ENCODE data around the gene WIPF2.

WIPF2 gene

GRCh38 chr17:40178021-40178601, 41.0 kb upstream of the WIPF2 start:
- Histone ChIP-seq H3K27me3 (ENCODE audit: control insufficient read depth in 1 of 2, insufficient read depth in 2 of 2, low read length in 2 of 2) (no peaks in the 10 kb centered on the region), H3K36me3 (ENCODE audit: control insufficient read depth in 1 of 2, insufficient read depth in 2 of 2, low read length in 2 of 2) (peaks cover 2 to 3% of the 10 kb centered on the region in 2 donors), H3K4me1 (ENCODE audit: control insufficient read depth in 1 of 2, insufficient read depth in 2 of 2, low read length in 2 of 2) (peaks cover 27% of the 10 kb centered on the region in 2 donors), H3K9ac (ENCODE audit: low read depth in 1 of 2, low read length in 2 of 2) (peak overlapping the region; percentile 88 to 95), H3K27ac (ENCODE audit: low read depth, low read length) (peak overlapping the region; percentile 75), H3K9me3 (ENCODE audit: control insufficient read depth in 1 of 2, low read length in 2 of 2) (no peaks in the 10 kb centered on the region), H3K4me3 (ENCODE audit: low read depth in 1 of 2, low read length in 2 of 2) (peak overlapping the region; percentile 75 to 88)

DNA sequence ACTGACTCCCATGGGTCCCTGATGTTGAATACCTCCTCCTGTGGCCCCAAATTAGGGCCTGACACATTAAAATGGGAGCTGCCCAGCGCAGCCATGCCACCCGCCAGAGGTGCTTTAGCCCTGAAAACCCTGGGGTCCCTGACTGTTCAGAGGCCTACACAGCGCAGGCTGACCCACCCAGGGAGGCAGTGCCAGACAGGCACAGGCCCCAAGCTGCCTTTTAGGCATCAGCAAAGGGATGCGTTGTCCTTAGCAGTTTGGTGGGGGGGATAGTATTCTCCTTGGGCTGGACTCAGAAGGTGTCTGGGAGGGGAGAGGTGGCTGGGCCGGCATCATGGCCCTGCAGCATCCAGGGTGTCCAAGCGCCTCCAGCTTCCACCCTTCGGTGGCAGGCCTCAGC, 40.4 kb upstream of the WIPF2 start:
- no peaks in the 10 kb centered on the region for H3K9me3 ChIP-seq (ENCODE audit: control insufficient read depth in 1 of 2, low read length in 2 of 2)
- peaks cover 27% of the 10 kb centered on the region in 2 donors for H3K4me1 ChIP-seq (ENCODE audit: control insufficient read depth in 1 of 2, insufficient read depth in 2 of 2, low read length in 2 of 2)
- H3K27ac ChIP-seq (ENCODE audit: low read depth, low read length): peak overlapping the region; percentile 75
- peak overlapping the region; percentile 75 to 88 for H3K4me3 ChIP-seq (ENCODE audit: low read depth in 1 of 2, low read length in 2 of 2)
- H3K36me3 ChIP-seq (ENCODE audit: control insufficient read depth in 1 of 2, insufficient read depth in 2 of 2, low read length in 2 of 2): peaks cover 0 to 3% of the 10 kb centered on the region in 2 donors
- H3K27me3 ChIP-seq (ENCODE audit: control insufficient read depth in 1 of 2, insufficient read depth in 2 of 2, low read length in 2 of 2): no peaks in the 10 kb centered on the region
- peak overlapping the region; percentile 88 to 95 for H3K9ac ChIP-seq (ENCODE audit: low read depth in 1 of 2, low read length in 2 of 2)

DNA sequence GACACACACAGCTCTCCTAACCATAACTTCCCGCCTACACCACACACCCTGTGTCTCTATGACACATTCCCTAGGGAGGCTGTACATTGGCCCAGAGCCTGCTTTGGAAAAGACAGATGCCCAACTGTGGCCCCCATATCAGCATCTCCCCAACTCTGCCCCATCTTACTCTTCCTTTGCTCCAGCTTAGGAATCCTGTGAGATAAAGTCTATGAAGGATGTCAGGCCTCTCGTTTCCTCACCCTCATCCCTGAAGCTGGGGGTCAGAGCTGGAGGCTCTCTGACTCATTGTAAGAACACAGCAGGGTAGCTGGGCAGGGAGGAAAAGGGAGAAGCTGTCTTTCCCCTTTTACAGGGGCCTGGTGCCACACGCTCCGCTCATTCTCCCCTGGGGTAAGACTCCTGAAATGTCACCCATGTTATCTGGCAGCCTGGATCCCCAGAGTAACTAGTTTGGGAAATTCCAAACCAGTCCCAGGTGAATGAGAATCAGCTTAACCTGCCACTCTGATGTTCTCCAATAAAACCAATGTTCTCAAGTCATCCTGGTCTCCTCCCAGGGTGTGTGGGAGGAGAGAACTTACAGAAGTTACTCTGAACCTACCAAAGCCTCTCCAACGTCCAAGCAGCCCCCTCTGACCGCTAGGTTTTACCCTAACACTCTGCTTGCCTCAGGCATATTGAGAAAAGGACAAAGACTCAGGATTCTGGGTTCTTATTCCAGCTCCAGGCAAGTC, 39.0 kb upstream of the WIPF2 start:
- H3K27ac ChIP-seq (ENCODE audit: low read depth, low read length): peak overlapping the region; percentile 84

GRCh38 chr17:40180694-40181093, 38.4 kb upstream of the WIPF2 start:
- H3K4me3 ChIP-seq (ENCODE audit: low read depth in 1 of 2, low read length in 2 of 2): peak overlapping the region; percentile 47 to 48
- peaks cover 35 to 39% of the 10 kb centered on the region in 2 donors for H3K4me1 ChIP-seq (ENCODE audit: control insufficient read depth in 1 of 2, insufficient read depth in 2 of 2, low read length in 2 of 2)
- peak overlapping the region; percentile 57 to 88 for H3K9ac ChIP-seq (ENCODE audit: low read depth in 1 of 2, low read length in 2 of 2)
- H3K9me3 ChIP-seq (ENCODE audit: control insufficient read depth in 1 of 2, low read length in 2 of 2): no peaks in the 10 kb centered on the region
- peak overlapping the region; percentile 84 for H3K27ac ChIP-seq (ENCODE audit: low read depth, low read length)
- no peaks in the 10 kb centered on the region for H3K27me3 ChIP-seq (ENCODE audit: control insufficient read depth in 1 of 2, insufficient read depth in 2 of 2, low read length in 2 of 2)
- H3K36me3 ChIP-seq (ENCODE audit: control insufficient read depth in 1 of 2, insufficient read depth in 2 of 2, low read length in 2 of 2): no peaks in the 10 kb centered on the region

More for the DNA sequence above, 39.0 kb upstream of the WIPF2 start:
- Histone ChIP-seq H3K9ac (ENCODE audit: low read depth in 1 of 2, low read length in 2 of 2) (peak overlapping the region; percentile 57 to 88), H3K4me3 (ENCODE audit: low read depth in 1 of 2, low read length in 2 of 2) (peak overlapping the region; percentile 48 to 53), H3K36me3 (ENCODE audit: control insufficient read depth in 1 of 2, insufficient read depth in 2 of 2, low read length in 2 of 2) (no peaks in the 10 kb centered on the region), H3K9me3 (ENCODE audit: control insufficient read depth in 1 of 2, low read length in 2 of 2) (no peaks in the 10 kb centered on the region), H3K27me3 (ENCODE audit: control insufficient read depth in 1 of 2, insufficient read depth in 2 of 2, low read length in 2 of 2) (no peaks in the 10 kb centered on the region), H3K4me1 (ENCODE audit: control insufficient read depth in 1 of 2, insufficient read depth in 2 of 2, low read length in 2 of 2) (peaks cover 35 to 37% of the 10 kb centered on the region in 2 donors)

DNA sequence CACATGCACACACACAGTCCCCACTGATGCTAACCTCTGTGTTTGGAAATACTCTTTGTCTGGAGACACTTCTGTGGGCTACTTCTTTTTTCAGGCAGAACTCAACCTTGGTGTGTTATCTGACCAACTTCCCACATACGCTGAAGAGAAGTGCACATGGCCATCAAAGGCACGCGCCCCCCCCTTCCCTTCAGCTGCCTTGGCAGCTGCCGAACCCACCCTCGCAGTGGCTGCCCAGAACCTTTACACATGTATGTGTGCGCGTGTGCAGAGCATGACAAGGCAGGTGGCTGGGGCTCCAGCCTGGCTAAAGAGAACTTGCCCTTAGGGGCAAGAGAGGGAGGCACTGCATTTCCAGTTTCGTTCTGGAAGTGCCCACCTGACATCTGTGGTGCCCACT, 37.9 kb upstream of the WIPF2 start:
- Histone ChIP-seq H3K27me3 (ENCODE audit: control insufficient read depth in 1 of 2, insufficient read depth in 2 of 2, low read length in 2 of 2) (no peaks in the 10 kb centered on the region), H3K9ac (ENCODE audit: low read depth in 1 of 2, low read length in 2 of 2) (peak overlapping the region; percentile 36 to 88)

GRCh38 chr17:40182606-40183005, 36.5 kb upstream of the WIPF2 start:
- H3K9ac ChIP-seq (ENCODE audit: low read depth in 1 of 2, low read length in 2 of 2): no peak overlapping the region
- no peaks in the 10 kb centered on the region for H3K27me3 ChIP-seq (ENCODE audit: control insufficient read depth in 1 of 2, insufficient read depth in 2 of 2, low read length in 2 of 2)
- H3K4me3 ChIP-seq (ENCODE audit: low read depth in 1 of 2, low read length in 2 of 2): no peak overlapping the region
- H3K36me3 ChIP-seq (ENCODE audit: control insufficient read depth in 1 of 2, insufficient read depth in 2 of 2, low read length in 2 of 2): peaks cover 0 to 2% of the 10 kb centered on the region in 2 donors
- H3K9me3 ChIP-seq (ENCODE audit: control insufficient read depth in 1 of 2, low read length in 2 of 2): no peaks in the 10 kb centered on the region
- no peak overlapping the region for H3K27ac ChIP-seq (ENCODE audit: low read depth, low read length)
- H3K4me1 ChIP-seq (ENCODE audit: control insufficient read depth in 1 of 2, insufficient read depth in 2 of 2, low read length in 2 of 2): peaks cover 23 to 27% of the 10 kb centered on the region in 2 donors

More for the DNA sequence above, 37.9 kb upstream of the WIPF2 start:
- Histone ChIP-seq H3K27ac (ENCODE audit: low read depth, low read length) (peak overlapping the region; percentile 71), H3K4me1 (ENCODE audit: control insufficient read depth in 1 of 2, insufficient read depth in 2 of 2, low read length in 2 of 2) (peaks cover 30 to 35% of the 10 kb centered on the region in 2 donors), H3K9me3 (ENCODE audit: control insufficient read depth in 1 of 2, low read length in 2 of 2) (no peaks in the 10 kb centered on the region), H3K36me3 (ENCODE audit: control insufficient read depth in 1 of 2, insufficient read depth in 2 of 2, low read length in 2 of 2) (no peaks in the 10 kb centered on the region), H3K4me3 (ENCODE audit: low read depth in 1 of 2, low read length in 2 of 2) (peak overlapping the region; percentile 39 to 47)

DNA sequence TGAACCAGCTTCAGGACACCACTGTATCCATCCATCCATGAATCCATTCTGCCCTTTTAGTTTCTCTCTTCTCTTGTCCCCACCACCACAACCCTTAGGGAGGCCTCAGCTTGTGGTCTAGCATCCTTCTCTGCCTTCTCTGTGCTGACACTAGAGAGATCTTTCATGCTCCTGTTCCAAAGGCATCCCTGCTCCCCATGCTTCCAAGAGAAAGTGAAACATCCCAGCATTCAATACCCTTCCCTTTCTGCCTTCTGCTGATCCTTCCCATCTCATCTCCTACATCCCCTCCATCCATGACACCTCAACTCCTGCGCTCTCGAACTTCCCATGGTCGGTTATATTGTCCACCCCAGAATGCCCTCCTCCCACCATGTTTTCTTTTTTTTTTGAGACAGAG, 31.9 kb upstream of the WIPF2 start:
- Histone ChIP-seq H3K27me3 (ENCODE audit: control insufficient read depth in 1 of 2, insufficient read depth in 2 of 2, low read length in 2 of 2) (no peaks in the 10 kb centered on the region), H3K27ac (ENCODE audit: low read depth, low read length) (no peak overlapping the region), H3K9me3 (ENCODE audit: control insufficient read depth in 1 of 2, low read length in 2 of 2) (no peaks in the 10 kb centered on the region), H3K9ac (ENCODE audit: low read depth in 1 of 2, low read length in 2 of 2) (no peak overlapping the region), H3K36me3 (ENCODE audit: control insufficient read depth in 1 of 2, insufficient read depth in 2 of 2, low read length in 2 of 2) (peaks cover 3 to 18% of the 10 kb centered on the region in 2 donors), H3K4me1 (ENCODE audit: control insufficient read depth in 1 of 2, insufficient read depth in 2 of 2, low read length in 2 of 2) (peaks cover 7 to 16% of the 10 kb centered on the region in 2 donors), H3K4me3 (ENCODE audit: low read depth in 1 of 2, low read length in 2 of 2) (no peak overlapping the region)

GRCh38 chr17:40188694-40189093, 30.4 kb upstream of the WIPF2 start:
- no peaks in the 10 kb centered on the region for H3K9me3 ChIP-seq (ENCODE audit: control insufficient read depth in 1 of 2, low read length in 2 of 2)
- no peak overlapping the region for H3K4me3 ChIP-seq (ENCODE audit: low read depth in 1 of 2, low read length in 2 of 2)
- H3K4me1 ChIP-seq (ENCODE audit: control insufficient read depth in 1 of 2, insufficient read depth in 2 of 2, low read length in 2 of 2): peaks cover 7 to 16% of the 10 kb centered on the region in 2 donors
- no peak overlapping the region for H3K27ac ChIP-seq (ENCODE audit: low read depth, low read length)
- H3K27me3 ChIP-seq (ENCODE audit: control insufficient read depth in 1 of 2, insufficient read depth in 2 of 2, low read length in 2 of 2): no peaks in the 10 kb centered on the region
- peaks cover 3 to 33% of the 10 kb centered on the region in 2 donors for H3K36me3 ChIP-seq (ENCODE audit: control insufficient read depth in 1 of 2, insufficient read depth in 2 of 2, low read length in 2 of 2)
- no peak overlapping the region for H3K9ac ChIP-seq (ENCODE audit: low read depth in 1 of 2, low read length in 2 of 2)

DNA sequence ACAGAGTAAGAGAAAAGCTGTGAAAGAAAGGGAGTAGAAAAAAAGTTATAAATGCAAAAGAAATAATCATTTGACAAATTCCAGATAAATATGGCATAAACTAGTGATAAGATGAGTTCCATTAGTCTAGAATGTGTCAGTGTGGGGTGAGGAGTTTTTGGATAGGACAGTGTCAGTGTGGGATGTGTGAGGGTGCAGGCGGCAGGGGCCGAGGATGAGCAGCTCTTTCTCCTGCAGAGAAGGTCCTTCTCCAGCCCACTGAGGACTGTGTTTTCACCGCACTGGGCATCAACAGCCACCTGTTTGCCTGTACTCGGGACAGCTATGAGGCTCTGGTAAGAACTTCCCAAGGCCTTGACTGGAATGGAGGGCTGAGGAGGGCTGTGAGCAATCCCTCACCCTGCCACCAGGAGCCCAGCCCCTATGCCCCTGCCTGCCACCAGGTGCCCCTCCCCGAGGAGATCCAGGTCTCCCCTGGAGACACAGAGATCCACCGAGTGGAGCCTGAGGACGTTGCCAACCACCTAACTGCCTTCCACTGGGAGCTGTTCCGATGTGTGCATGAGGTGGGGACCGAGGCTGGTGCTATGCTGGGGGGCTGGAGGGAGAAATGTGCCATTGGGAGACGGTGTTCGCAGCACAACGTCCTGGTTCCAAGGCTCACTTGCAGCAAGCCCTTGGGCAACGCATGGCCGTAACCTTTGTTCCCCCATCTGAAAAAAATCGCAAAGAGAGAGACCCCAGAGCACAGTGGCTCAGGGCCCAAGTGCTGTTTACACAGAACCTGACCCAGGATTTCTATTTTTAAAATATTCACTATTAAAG, 28.7 kb upstream of the WIPF2 start:
- H3K36me3 ChIP-seq (ENCODE audit: control insufficient read depth in 1 of 2, insufficient read depth in 2 of 2, low read length in 2 of 2): peaks cover 3 to 36% of the 10 kb centered on the region in 2 donors
- no peaks in the 10 kb centered on the region for H3K9me3 ChIP-seq (ENCODE audit: control insufficient read depth in 1 of 2, low read length in 2 of 2)
- H3K4me1 ChIP-seq (ENCODE audit: control insufficient read depth in 1 of 2, insufficient read depth in 2 of 2, low read length in 2 of 2): peaks cover 0 to 10% of the 10 kb centered on the region in 2 donors
- H3K27ac ChIP-seq (ENCODE audit: low read depth, low read length): no peak overlapping the region
- no peak overlapping the region for H3K9ac ChIP-seq (ENCODE audit: low read depth in 1 of 2, low read length in 2 of 2)
- H3K27me3 ChIP-seq (ENCODE audit: control insufficient read depth in 1 of 2, insufficient read depth in 2 of 2, low read length in 2 of 2): no peaks in the 10 kb centered on the region
- H3K4me3 ChIP-seq (ENCODE audit: low read depth in 1 of 2, low read length in 2 of 2): peak overlapping the region in 1 of 2 donors; percentile 70
